T-helper 1 cell treated with Interleukin-12 subunit alpha and Interleukin-12 subunit beta and Interleukin-4 antibody, amounts not matched to agents 30 μg/mL and 1 μg/mL, for 36 hours (primary cell): ENCODE measurements around the gene GRAMD2B.

Experiments
- H3K27ac Mint-ChIP-seq: one replicate; pipeline ENCODE4 v1.8.0; 2021; ENCODE audit warnings: mild to moderate bottlenecking, mixed read lengths
- H3K27me3 Mint-ChIP-seq: one replicate; pipeline ENCODE4 v1.8.0; 2021; ENCODE audit warnings: low read depth, mixed read lengths
- H3K36me3 Mint-ChIP-seq: one replicate; pipeline ENCODE4 v1.8.0; 2021; ENCODE audit warnings: low read depth, mixed read lengths
- H3K4me1 Mint-ChIP-seq: one replicate; pipeline ENCODE4 v1.8.0; 2021; ENCODE audit warnings: low read depth, mixed read lengths
- H3K4me3 Mint-ChIP-seq: one replicate; pipeline ENCODE4 v1.8.0; 2021; ENCODE audit warnings: mild to moderate bottlenecking, moderate library complexity, mixed read lengths
- H3K9me3 Mint-ChIP-seq: one replicate; pipeline ENCODE4 v1.8.0; 2021; ENCODE audit warnings: mixed read lengths

Gene GRAMD2B

DNA sequence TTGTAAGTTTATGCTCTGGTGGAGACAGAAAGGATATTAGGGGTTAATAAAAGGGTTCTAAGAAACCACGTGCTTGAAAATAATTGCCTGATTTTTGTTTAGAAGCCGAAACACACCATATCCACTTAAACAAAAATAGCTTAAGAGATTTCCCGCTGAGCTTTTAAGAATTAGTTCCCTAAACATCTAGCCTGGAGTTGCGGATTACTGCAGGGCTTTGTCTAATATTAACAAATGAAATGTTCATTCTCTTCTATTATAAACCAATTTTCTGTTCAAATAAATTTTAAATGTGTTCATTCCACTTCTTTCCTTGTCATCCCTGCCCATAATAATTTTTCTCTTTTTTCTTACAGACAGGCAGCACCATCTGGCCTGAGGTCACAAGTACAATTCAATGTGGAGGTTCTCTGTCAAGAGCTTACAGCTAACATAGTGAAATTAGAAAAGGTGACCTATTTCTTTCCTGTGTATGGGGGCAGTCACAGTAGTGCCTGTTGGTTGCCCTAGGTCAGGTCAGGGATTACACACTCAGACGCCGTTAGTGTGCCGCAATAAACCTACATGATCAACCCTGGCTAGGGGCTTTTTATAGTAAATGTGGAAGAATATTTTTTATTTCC, 65.3 kb downstream of the GRAMD2B start:
- H3K9me3 Mint-ChIP-seq, result no peaks in the 10 kb centered on the region
- H3K27ac Mint-ChIP-seq, result no peak overlapping the region
- peaks cover 13% of the 10 kb centered on the region for H3K36me3 Mint-ChIP-seq
- H3K27me3 Mint-ChIP-seq, result no peaks in the 10 kb centered on the region
- no peak overlapping the region for H3K4me3 Mint-ChIP-seq
- no peaks in the 10 kb centered on the region for H3K4me1 Mint-ChIP-seq

- H3K4me1 Mint-ChIP-seq, result no peaks in the 10 kb centered on the region
- H3K27ac Mint-ChIP-seq, result no peak overlapping the region
- H3K36me3 Mint-ChIP-seq, result peaks cover 13% of the 10 kb centered on the region
- no peak overlapping the region for H3K4me3 Mint-ChIP-seq
- no peaks in the 10 kb centered on the region for H3K27me3 Mint-ChIP-seq
- no peaks in the 10 kb centered on the region for H3K9me3 Mint-ChIP-seq
Measured at GRCh38 chr5:126490167-126490940, 67.1 kb downstream of the GRAMD2B start.

DNA sequence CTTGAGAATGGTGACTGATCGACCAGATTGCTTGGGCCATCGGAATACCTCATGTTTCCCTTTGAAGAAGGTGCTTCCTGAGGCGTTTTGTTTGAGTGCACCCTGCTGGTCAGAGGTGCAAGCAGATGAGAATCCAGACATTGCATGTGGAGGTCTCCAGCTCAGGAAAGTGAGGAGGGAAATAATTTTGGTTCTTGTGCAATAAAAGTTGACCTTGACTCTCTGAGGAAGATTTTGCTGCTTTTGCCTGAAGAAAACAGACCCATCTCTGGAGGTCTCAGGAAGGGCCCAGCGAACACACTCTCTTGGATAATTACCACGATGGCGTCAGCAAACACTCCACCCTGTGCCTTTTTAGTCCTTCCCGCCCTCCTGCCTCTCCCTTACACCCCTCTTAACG, 69.7 kb downstream of the GRAMD2B start:
- H3K36me3 Mint-ChIP-seq, result peaks cover 4% of the 10 kb centered on the region
- no peaks in the 10 kb centered on the region for H3K9me3 Mint-ChIP-seq
- H3K4me1 Mint-ChIP-seq, result no peaks in the 10 kb centered on the region
- H3K27me3 Mint-ChIP-seq, result no peaks in the 10 kb centered on the region
- no peak overlapping the region for H3K4me3 Mint-ChIP-seq
- no peak overlapping the region for H3K27ac Mint-ChIP-seq

DNA sequence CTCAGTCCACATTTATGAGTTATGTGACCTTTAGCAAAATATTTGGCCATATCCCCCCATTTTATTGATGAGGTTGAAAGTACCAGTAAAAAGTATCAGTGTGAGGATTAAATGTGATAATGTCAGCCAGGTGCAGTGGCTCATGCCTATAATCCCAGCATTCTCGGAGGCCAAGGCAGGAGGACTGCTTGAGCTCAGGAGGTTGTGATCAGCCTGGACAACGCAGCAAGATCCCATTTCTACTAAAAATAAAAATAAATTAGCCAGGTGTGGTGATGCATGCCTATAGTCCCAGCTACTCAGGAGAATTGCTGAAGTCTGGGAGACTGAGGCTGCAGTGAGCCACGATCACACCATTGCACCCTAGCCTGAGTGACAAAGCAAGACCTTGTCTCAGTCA, 71.2 kb downstream of the GRAMD2B start:
- Mint-ChIP-seq H3K27me3 (no peaks in the 10 kb centered on the region), H3K4me3 (no peak overlapping the region), H3K27ac (no peak overlapping the region), H3K4me1 (no peaks in the 10 kb centered on the region), H3K9me3 (no peaks in the 10 kb centered on the region), H3K36me3 (no peaks in the 10 kb centered on the region)

GRCh38 chr5:126497506-126497905, 74.3 kb downstream of the GRAMD2B start:
- no peaks in the 10 kb centered on the region for H3K4me1 Mint-ChIP-seq
- no peaks in the 10 kb centered on the region for H3K36me3 Mint-ChIP-seq
- no peak overlapping the region for H3K4me3 Mint-ChIP-seq
- H3K27ac Mint-ChIP-seq, result no peak overlapping the region
- H3K27me3 Mint-ChIP-seq, result no peaks in the 10 kb centered on the region
- no peaks in the 10 kb centered on the region for H3K9me3 Mint-ChIP-seq

GRCh38 chr5:126499278-126499677, 76.1 kb downstream of the GRAMD2B start:
- no peaks in the 10 kb centered on the region for H3K36me3 Mint-ChIP-seq
- H3K4me3 Mint-ChIP-seq, result no peak overlapping the region
- H3K27ac Mint-ChIP-seq, result no peak overlapping the region
- no peaks in the 10 kb centered on the region for H3K27me3 Mint-ChIP-seq
- H3K4me1 Mint-ChIP-seq, result no peaks in the 10 kb centered on the region
- no peaks in the 10 kb centered on the region for H3K9me3 Mint-ChIP-seq

DNA sequence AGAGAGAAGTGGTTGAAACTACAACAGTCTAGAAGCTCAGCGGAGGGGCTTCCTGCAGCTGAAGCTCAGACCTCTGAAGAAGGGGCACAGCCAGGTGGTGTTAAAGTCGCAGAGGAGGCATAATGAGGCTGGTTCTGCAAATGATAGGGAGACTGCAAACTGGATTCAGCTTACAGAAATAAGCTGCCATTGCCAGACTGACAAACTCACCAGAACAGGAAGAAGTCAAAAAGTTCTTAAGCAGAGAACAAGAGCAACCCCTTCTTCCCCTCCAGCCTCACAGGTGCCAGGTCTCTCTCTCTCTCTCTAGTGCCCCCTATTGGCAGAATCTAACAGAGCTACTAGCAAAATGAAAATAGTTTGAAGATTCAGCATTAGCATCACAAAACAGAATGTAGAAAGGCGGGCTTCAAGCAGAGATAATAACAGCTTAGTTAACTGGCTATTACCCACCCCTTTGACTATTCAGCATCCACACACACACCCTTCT, 76.7 kb downstream of the GRAMD2B start:
- H3K4me1 Mint-ChIP-seq, result no peaks in the 10 kb centered on the region
- no peaks in the 10 kb centered on the region for H3K9me3 Mint-ChIP-seq
- H3K4me3 Mint-ChIP-seq, result no peak overlapping the region
- no peaks in the 10 kb centered on the region for H3K36me3 Mint-ChIP-seq
- no peak overlapping the region for H3K27ac Mint-ChIP-seq
- no peaks in the 10 kb centered on the region for H3K27me3 Mint-ChIP-seq

DNA sequence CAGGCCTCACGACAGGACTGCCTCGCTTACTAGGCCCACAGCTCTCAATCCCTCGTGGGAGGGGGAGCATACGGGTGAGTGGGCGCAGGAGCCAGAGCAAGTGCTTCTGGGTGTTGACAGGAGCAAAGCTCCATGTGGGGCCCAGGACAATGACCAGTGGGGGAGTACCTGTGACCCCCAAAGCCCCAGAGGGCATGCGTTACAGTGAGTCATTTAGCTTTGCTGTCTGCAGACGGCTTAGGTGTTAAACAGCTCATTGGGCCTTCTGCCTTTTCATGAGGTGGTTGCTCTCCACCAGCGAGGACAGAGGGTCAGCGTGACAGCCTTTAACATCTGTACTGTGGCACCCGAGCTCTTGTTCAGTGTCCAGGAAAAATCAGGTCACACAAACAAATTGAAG, 78.2 kb downstream of the GRAMD2B start:
- no peaks in the 10 kb centered on the region for H3K27me3 Mint-ChIP-seq
- no peak overlapping the region for H3K4me3 Mint-ChIP-seq
- H3K27ac Mint-ChIP-seq, result no peak overlapping the region
- no peaks in the 10 kb centered on the region for H3K9me3 Mint-ChIP-seq
- no peaks in the 10 kb centered on the region for H3K4me1 Mint-ChIP-seq
- H3K36me3 Mint-ChIP-seq, result no peaks in the 10 kb centered on the region

DNA sequence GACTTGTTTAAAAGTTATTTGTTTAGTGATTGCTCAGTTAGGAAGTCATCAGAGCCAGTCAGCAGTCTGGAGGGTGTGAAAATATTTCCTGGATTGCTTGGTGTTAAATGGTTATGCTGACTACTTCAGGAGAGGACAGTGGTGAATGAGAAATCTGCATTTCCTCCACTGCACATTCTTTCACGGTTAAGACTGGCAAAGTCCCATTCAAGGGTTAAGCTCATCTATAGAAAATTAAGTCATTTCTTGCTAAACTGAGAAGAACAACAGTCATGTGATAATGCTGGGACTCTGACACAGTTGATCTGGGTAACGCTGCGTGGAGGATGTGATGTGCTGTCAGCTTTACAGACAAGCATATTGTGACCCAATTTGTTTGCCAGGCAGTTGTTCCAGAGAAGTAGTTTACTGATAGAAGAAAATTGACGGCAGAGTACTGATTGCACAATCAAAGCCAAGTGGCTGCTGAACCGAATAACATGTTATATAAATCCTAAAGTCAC, 80.4 kb downstream of the GRAMD2B start:
- no peak overlapping the region for H3K27ac Mint-ChIP-seq
- H3K4me1 Mint-ChIP-seq, result peaks cover 4% of the 10 kb centered on the region
- H3K27me3 Mint-ChIP-seq, result no peaks in the 10 kb centered on the region
- no peak overlapping the region for H3K4me3 Mint-ChIP-seq
- H3K9me3 Mint-ChIP-seq, result peaks cover 4% of the 10 kb centered on the region
- H3K36me3 Mint-ChIP-seq, result no peaks in the 10 kb centered on the region

GRCh38 chr5:126506079-126506478, 82.9 kb downstream of the GRAMD2B start:
- H3K4me1 Mint-ChIP-seq, result peaks cover 11% of the 10 kb centered on the region
- H3K9me3 Mint-ChIP-seq, result peaks cover 4% of the 10 kb centered on the region
- no peaks in the 10 kb centered on the region for H3K27me3 Mint-ChIP-seq
- H3K36me3 Mint-ChIP-seq, result no peaks in the 10 kb centered on the region
- no peak overlapping the region for H3K4me3 Mint-ChIP-seq
- no peak overlapping the region for H3K27ac Mint-ChIP-seq

GRCh38 chr5:126508251-126508961, 85.2 kb downstream of the GRAMD2B start:
- Mint-ChIP-seq H3K9me3 (peaks cover 4% of the 10 kb centered on the region), H3K27ac (peak overlapping the region; percentile 74), H3K27me3 (no peaks in the 10 kb centered on the region), H3K4me3 (peak overlapping the region; percentile 36), H3K36me3 (no peaks in the 10 kb centered on the region), H3K4me1 (peaks cover 11% of the 10 kb centered on the region)

DNA sequence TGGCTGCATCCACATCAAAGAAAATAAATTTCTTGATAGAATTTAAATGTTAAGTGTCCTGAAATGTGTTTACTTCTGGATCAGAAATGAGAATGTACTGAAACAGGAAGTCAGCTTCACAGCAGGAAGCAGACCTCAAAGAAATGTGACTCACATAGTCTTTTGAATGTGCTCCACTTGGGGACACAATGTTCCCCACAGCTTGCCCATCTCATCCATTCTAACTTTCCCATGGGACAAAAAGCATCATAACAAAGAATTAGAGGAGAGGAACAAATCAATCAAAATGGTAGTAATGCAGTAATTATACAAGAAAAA, 85.7 kb downstream of the GRAMD2B start:
- Mint-ChIP-seq H3K36me3 (no peaks in the 10 kb centered on the region), H3K4me1 (peaks cover 11% of the 10 kb centered on the region), H3K27ac (peak overlapping the region; percentile 74), H3K4me3 (peak overlapping the region; percentile 36), H3K9me3 (peaks cover 4% of the 10 kb centered on the region), H3K27me3 (no peaks in the 10 kb centered on the region)

DNA sequence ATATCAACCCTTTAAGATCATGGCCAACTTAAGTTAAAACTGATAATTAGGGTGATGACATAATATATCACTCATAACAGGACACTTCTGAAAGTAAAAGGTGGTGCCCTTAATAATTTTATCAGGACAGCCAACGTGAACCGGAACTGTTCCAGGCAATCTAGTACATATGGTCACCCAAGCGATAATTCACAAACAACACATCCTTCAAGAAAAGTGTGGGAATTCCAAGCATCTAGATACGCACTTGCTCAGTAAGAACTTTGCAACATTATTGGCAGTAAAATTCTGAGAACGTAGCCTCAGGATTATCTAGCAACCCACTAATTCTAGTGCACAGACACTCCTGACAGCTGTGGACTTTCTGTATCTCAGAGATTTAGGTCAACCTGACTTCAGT, 86.1 kb downstream of the GRAMD2B start:
- Mint-ChIP-seq H3K9me3 (peaks cover 4% of the 10 kb centered on the region), H3K4me3 (no peak overlapping the region), H3K36me3 (no peaks in the 10 kb centered on the region), H3K27ac (no peak overlapping the region), H3K4me1 (peaks cover 11% of the 10 kb centered on the region), H3K27me3 (no peaks in the 10 kb centered on the region)

- peaks cover 2% of the 10 kb centered on the region for H3K9me3 Mint-ChIP-seq
- H3K36me3 Mint-ChIP-seq, result no peaks in the 10 kb centered on the region
- H3K4me3 Mint-ChIP-seq, result no peak overlapping the region
- H3K27me3 Mint-ChIP-seq, result no peaks in the 10 kb centered on the region
- H3K27ac Mint-ChIP-seq, result no peak overlapping the region
- peaks cover 11% of the 10 kb centered on the region for H3K4me1 Mint-ChIP-seq
Measured at GRCh38 chr5:126511961-126512360, 88.8 kb downstream of the GRAMD2B start.

DNA sequence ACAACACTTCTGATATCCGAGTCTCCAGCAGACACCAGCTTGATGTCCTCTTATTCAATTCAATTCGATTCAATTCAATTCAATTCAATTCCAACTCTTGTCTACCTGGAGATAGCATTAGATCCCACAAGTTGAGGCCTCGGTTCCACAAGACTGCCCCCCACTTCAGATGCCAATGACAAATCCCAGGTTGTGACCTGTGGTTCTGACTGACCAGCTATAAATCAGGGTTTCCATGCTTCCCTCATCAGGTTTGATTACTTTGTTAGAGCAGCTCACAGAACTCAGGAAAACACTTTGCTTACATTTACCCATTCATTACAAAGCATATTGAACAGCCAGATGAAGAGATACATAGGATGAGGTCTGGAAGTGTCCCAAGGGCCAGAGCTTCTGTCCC, 89.2 kb downstream of the GRAMD2B start:
- H3K4me3 Mint-ChIP-seq, result no peak overlapping the region
- H3K36me3 Mint-ChIP-seq, result no peaks in the 10 kb centered on the region
- no peaks in the 10 kb centered on the region for H3K27me3 Mint-ChIP-seq
- H3K27ac Mint-ChIP-seq, result no peak overlapping the region
- peaks cover 11% of the 10 kb centered on the region for H3K4me1 Mint-ChIP-seq
- H3K9me3 Mint-ChIP-seq, result no peaks in the 10 kb centered on the region
